HepG2 (cell line): ENCODE results near the gene GPA33.

Source experiments
- ARNT ChIP-seq: fragments of 450-650 bp; IDR thresholded peaks from 2 replicates; pipeline ENCODE4 v1.6.1; 2017
- HES4 ChIP-seq: sonication (generic); formaldehyde crosslinking; IDR thresholded peaks from 2 replicates; pipeline ENCODE4 v1.9.0; 2021; ENCODE audit warnings: mild to moderate bottlenecking, missing genetic modification reagents, borderline replicate concordance
- NR3C1 ChIP-seq: sonication (generic); formaldehyde crosslinking; IDR thresholded peaks from 2 replicates; pipeline ENCODE4 v1.4.0; 2020; ENCODE audit warnings: missing genetic modification reagents
- POLR2A ChIP-seq, 2 experiments: IDR thresholded peaks; 2 replicates each; pipeline ENCODE4 v1.6.1; 2011; ENCODE audit warnings: low read depth in 2 of 2, low read length in 2 of 2, mild to moderate bottlenecking in 1 of 2, moderate library complexity in 1 of 2; ENCODE audit not compliant: insufficient read depth in 1 of 2
- ZNF547 ChIP-seq: sonication (generic); formaldehyde crosslinking; IDR thresholded peaks from 2 replicates; pipeline ENCODE4 v1.5.1; 2020; ENCODE audit warnings: mild to moderate bottlenecking, missing genetic modification reagents
- TF ChIP-seq, protein P1 (sequence below): sonication (generic); formaldehyde crosslinking; IDR thresholded peaks from 2 replicates; pipeline ENCODE4 v1.5.0; 2020; ENCODE audit warnings: mild to moderate bottlenecking, missing genetic modification reagents, moderate library complexity
- TF ChIP-seq, protein P2 (sequence below): sonication (generic); formaldehyde crosslinking; IDR thresholded peaks from 2 replicates; pipeline ENCODE4 v1.4.0; 2020; ENCODE audit warnings: missing genetic modification reagents, borderline replicate concordance
- TF ChIP-seq, protein P3 (sequence below): sonication (generic); formaldehyde crosslinking; IDR thresholded peaks from 2 replicates; pipeline ENCODE4 v1.8.1; 2023; ENCODE audit warnings: missing genetic modification reagents, inconsistent platforms, borderline replicate concordance

- TF ChIP-seq, protein P1, sequence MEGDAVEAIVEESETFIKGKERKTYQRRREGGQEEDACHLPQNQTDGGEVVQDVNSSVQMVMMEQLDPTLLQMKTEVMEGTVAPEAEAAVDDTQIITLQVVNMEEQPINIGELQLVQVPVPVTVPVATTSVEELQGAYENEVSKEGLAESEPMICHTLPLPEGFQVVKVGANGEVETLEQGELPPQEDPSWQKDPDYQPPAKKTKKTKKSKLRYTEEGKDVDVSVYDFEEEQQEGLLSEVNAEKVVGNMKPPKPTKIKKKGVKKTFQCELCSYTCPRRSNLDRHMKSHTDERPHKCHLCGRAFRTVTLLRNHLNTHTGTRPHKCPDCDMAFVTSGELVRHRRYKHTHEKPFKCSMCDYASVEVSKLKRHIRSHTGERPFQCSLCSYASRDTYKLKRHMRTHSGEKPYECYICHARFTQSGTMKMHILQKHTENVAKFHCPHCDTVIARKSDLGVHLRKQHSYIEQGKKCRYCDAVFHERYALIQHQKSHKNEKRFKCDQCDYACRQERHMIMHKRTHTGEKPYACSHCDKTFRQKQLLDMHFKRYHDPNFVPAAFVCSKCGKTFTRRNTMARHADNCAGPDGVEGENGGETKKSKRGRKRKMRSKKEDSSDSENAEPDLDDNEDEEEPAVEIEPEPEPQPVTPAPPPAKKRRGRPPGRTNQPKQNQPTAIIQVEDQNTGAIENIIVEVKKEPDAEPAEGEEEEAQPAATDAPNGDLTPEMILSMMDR (CRISPR knock-in tag), result peak; percentile 93
- no peak for TF ChIP-seq POLR2A (IDR thresholded peaks at IDR 0.05; ENCODE audit: insufficient read depth in 1 of 2, low read depth in 2 of 2, low read length in 2 of 2)
- no peak for TF ChIP-seq ARNT
- TF ChIP-seq, protein P2, sequence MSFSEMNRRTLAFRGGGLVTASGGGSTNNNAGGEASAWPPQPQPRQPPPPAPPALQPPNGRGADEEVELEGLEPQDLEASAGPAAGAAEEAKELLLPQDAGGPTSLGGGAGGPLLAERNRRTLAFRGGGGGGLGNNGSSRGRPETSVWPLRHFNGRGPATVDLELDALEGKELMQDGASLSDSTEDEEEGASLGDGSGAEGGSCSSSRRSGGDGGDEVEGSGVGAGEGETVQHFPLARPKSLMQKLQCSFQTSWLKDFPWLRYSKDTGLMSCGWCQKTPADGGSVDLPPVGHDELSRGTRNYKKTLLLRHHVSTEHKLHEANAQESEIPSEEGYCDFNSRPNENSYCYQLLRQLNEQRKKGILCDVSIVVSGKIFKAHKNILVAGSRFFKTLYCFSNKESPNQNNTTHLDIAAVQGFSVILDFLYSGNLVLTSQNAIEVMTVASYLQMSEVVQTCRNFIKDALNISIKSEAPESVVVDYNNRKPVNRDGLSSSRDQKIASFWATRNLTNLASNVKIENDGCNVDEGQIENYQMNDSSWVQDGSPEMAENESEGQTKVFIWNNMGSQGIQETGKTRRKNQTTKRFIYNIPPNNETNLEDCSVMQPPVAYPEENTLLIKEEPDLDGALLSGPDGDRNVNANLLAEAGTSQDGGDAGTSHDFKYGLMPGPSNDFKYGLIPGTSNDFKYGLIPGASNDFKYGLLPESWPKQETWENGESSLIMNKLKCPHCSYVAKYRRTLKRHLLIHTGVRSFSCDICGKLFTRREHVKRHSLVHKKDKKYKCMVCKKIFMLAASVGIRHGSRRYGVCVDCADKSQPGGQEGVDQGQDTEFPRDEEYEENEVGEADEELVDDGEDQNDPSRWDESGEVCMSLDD (CRISPR knock-in tag), result no peak
- no peak for TF ChIP-seq NR3C1 (CRISPR knock-in tag)
- no peak for TF ChIP-seq ZNF547 (CRISPR knock-in tag)
- TF ChIP-seq HES4 (CRISPR knock-in tag), result no peak
- TF ChIP-seq, protein P3, sequence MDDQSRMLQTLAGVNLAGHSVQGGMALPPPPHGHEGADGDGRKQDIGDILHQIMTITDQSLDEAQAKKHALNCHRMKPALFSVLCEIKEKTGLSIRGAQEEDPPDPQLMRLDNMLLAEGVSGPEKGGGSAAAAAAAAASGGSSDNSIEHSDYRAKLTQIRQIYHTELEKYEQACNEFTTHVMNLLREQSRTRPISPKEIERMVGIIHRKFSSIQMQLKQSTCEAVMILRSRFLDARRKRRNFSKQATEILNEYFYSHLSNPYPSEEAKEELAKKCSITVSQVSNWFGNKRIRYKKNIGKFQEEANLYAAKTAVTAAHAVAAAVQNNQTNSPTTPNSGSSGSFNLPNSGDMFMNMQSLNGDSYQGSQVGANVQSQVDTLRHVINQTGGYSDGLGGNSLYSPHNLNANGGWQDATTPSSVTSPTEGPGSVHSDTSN (CRISPR knock-in tag), result no peak
Measured at GRCh38 chr1:167066333-167067122, 23.6 kb downstream of the GPA33 start.
